KMS-11 (cell line): ENCODE results near the gene EGLN1.

Experiments used
- H2AFZ ChIP-seq: fragments of 200-600 bp; sonication (generic); 2 replicates; pipeline ENCODE4 v1.6.1; 2016; ENCODE audit warnings: antibody characterized with exemption, mixed run types, low read depth
- H3K27ac ChIP-seq: fragments of 200-600 bp; sonication (generic); 2 replicates; pipeline ENCODE4 v1.6.1; 2016; ENCODE audit warnings: mild to moderate bottlenecking, mixed run types
- H3K27me3 ChIP-seq: fragments of 200-600 bp; sonication (generic); 2 replicates; pipeline ENCODE4 v1.6.1; 2017; ENCODE audit warnings: mild to moderate bottlenecking, low read depth, mixed run types, moderate library complexity; ENCODE audit not compliant: insufficient read depth
- H3K36me3 ChIP-seq: fragments of 200-600 bp; sonication (generic); 2 replicates; pipeline ENCODE4 v1.6.1; 2017; ENCODE audit warnings: mild to moderate bottlenecking, mixed run types; ENCODE audit not compliant: insufficient read depth
- H3K4me1 ChIP-seq: fragments of 200-600 bp; sonication (generic); 2 replicates; pipeline ENCODE4 v1.6.1; 2016; ENCODE audit warnings: mild to moderate bottlenecking, low read depth, mixed run types; ENCODE audit not compliant: poor library complexity, severe bottlenecking
- H3K4me2 ChIP-seq: fragments of 200-600 bp; sonication (generic); 2 replicates; pipeline ENCODE4 v1.7.0; 2016; ENCODE audit warnings: mild to moderate bottlenecking, mixed run types
- H3K4me3 ChIP-seq: fragments of 200-600 bp; sonication (generic); IDR thresholded peaks from 2 replicates; pipeline ENCODE4 v1.6.1; 2017; ENCODE audit warnings: low read depth, low read length, mixed read lengths; ENCODE audit not compliant: insufficient read depth
- H3K79me2 ChIP-seq: fragments of 200-600 bp; sonication (generic); 2 replicates; pipeline ENCODE4 v1.6.1; 2016; ENCODE audit warnings: low read depth, mixed run types; ENCODE audit not compliant: insufficient read depth
- H3K9ac ChIP-seq: fragments of 200-600 bp; sonication (generic); 2 replicates; pipeline ENCODE4 v1.6.1; 2016; ENCODE audit warnings: mild to moderate bottlenecking, mixed run types
- H4K20me1 ChIP-seq: fragments of 200-600 bp; sonication (generic); 2 replicates; pipeline ENCODE4 v1.6.1; 2016; ENCODE audit warnings: mild to moderate bottlenecking, mixed run types; ENCODE audit not compliant: insufficient read depth
- CTCF ChIP-seq: fragments of 200-600 bp; sonication (generic); conservative IDR thresholded peaks from 2 replicates; pipeline ENCODE4 v1.6.1; 2017; ENCODE audit warnings: low read depth, mild to moderate bottlenecking, antibody characterized with exemption, low read length, moderate library complexity, mixed read lengths

EGLN1 gene

DNA sequence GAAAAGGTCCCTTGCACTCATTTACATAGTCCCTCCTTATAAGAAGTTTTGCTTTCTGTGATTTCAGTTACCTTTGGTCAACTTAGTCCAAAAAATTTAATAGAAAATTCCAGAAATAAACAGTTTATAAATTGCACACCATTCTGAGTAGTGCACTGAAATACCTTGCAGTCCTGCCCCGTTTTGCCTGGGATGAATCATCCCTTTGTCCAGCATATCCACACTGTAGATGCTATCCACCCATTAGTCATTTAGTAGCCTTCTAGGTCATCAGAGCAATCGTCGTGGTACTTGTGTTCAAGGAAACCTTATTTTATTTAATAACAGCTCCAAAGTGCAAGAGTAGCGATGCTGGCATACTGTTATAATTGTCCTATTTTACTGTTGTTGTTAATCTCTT lies 46.0 kb downstream of the EGLN1 start:
- no peak for TF ChIP-seq CTCF
- H3K27me3 ChIP-seq = no peaks in the 10 kb centered on the region
- no peak overlapping the region for H3K27ac ChIP-seq
- H3K79me2 ChIP-seq = no peaks in the 10 kb centered on the region
- no peaks in the 10 kb centered on the region for H3K36me3 ChIP-seq
- no peaks in the 10 kb centered on the region for H4K20me1 ChIP-seq
- no peak overlapping the region for H3K4me3 ChIP-seq
- peaks cover 25% of the 10 kb centered on the region for H3K4me1 ChIP-seq
- H2AFZ ChIP-seq = no peak overlapping the region
- H3K9ac ChIP-seq = no peak overlapping the region
- H3K4me2 ChIP-seq = no peak overlapping the region

DNA sequence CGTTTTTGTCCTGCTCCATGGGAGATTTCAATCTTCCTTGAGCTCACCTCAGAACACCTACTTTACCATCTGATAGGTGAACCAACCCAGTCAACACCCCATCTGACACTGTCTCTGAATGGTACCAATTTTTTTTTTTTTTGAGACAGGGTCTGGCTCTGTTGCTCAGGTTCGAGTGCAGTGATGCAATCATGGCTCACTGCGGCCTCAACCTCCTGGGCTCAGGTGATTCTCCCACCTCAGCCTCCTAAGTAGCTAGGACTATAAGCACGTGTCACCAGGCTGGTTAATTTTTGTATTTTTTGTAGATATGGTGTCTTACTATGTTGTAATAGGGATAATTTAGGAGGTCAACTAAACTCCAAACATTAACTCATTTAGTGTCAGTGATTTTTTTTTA lies 47.7 kb downstream of the EGLN1 start:
- H3K4me1 ChIP-seq = peaks cover 14% of the 10 kb centered on the region
- H3K27ac ChIP-seq = no peak overlapping the region
- H3K36me3 ChIP-seq = no peaks in the 10 kb centered on the region
- no peak for TF ChIP-seq CTCF
- H3K27me3 ChIP-seq = no peaks in the 10 kb centered on the region
- H3K4me2 ChIP-seq = no peak overlapping the region
- H3K9ac ChIP-seq = no peak overlapping the region
- no peaks in the 10 kb centered on the region for H4K20me1 ChIP-seq
- H2AFZ ChIP-seq = no peak overlapping the region
- H3K4me3 ChIP-seq = no peak overlapping the region
- no peaks in the 10 kb centered on the region for H3K79me2 ChIP-seq

DNA sequence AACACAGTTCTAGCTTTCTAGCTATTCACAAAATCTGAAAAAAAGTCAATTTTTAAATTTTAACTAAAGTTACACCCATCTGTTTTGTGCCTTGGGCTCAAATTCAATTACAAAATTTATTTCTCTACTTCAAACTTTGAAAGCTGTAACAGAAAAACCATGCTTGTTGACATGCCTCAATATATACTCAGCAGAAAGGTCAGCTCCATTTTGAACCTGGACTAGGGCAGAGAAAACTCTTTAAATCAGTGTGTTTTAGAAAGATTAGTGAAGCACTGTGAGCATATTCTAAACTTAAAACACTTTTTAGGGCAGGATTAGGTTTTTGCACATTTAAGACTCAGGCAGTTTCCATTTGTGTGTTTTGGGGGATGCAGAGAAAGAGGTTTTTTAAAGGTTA lies 49.6 kb downstream of the EGLN1 start:
- H3K4me1 ChIP-seq = peaks cover 7% of the 10 kb centered on the region
- no peaks in the 10 kb centered on the region for H3K79me2 ChIP-seq
- H3K4me2 ChIP-seq = no peak overlapping the region
- H3K4me3 ChIP-seq = no peak overlapping the region
- no peak for TF ChIP-seq CTCF
- no peak overlapping the region for H3K9ac ChIP-seq
- H3K27me3 ChIP-seq = no peaks in the 10 kb centered on the region
- H2AFZ ChIP-seq = no peak overlapping the region
- no peak overlapping the region for H3K27ac ChIP-seq
- no peaks in the 10 kb centered on the region for H3K36me3 ChIP-seq
- no peaks in the 10 kb centered on the region for H4K20me1 ChIP-seq

- no peaks in the 10 kb centered on the region for H3K79me2 ChIP-seq
- no peak overlapping the region for H3K4me3 ChIP-seq
- no peak for TF ChIP-seq CTCF
- no peaks in the 10 kb centered on the region for H3K27me3 ChIP-seq
- H4K20me1 ChIP-seq = no peaks in the 10 kb centered on the region
- H2AFZ ChIP-seq = no peak overlapping the region
- H3K27ac ChIP-seq = no peak overlapping the region
- no peaks in the 10 kb centered on the region for H3K4me1 ChIP-seq
- no peaks in the 10 kb centered on the region for H3K36me3 ChIP-seq
- no peak overlapping the region for H3K4me2 ChIP-seq
- H3K9ac ChIP-seq = no peak overlapping the region
Measured at GRCh38 chr1:231369282-231369681, 52.8 kb downstream of the EGLN1 start.

GRCh38 chr1:231364192-231364591 lies 57.9 kb downstream of the EGLN1 start:
- no peak overlapping the region for H3K9ac ChIP-seq
- no peaks in the 10 kb centered on the region for H3K36me3 ChIP-seq

More at GRCh38 chr1:231364192-231364591, 57.9 kb downstream of the EGLN1 start:
- no peaks in the 10 kb centered on the region for H3K4me1 ChIP-seq
- no peaks in the 10 kb centered on the region for H3K27me3 ChIP-seq
- H3K79me2 ChIP-seq = no peaks in the 10 kb centered on the region
- H3K4me3 ChIP-seq = no peak overlapping the region
- H4K20me1 ChIP-seq = no peaks in the 10 kb centered on the region
- no peak overlapping the region for H3K4me2 ChIP-seq
- no peak overlapping the region for H3K27ac ChIP-seq
- TF ChIP-seq CTCF = no peak
- no peak overlapping the region for H2AFZ ChIP-seq
